ENCODE measurements around the gene ACOT12. TPM values are rescaled to one million over a fixed set of nuclear protein-coding genes. Genes with fewer than 3 reads are reported as not detected.
A peak's percentile ranks its signal among the peaks of the same experiment; 100 is the strongest.

ACOT12 gene
- total RNA-seq = 0.52 TPM

DNA sequence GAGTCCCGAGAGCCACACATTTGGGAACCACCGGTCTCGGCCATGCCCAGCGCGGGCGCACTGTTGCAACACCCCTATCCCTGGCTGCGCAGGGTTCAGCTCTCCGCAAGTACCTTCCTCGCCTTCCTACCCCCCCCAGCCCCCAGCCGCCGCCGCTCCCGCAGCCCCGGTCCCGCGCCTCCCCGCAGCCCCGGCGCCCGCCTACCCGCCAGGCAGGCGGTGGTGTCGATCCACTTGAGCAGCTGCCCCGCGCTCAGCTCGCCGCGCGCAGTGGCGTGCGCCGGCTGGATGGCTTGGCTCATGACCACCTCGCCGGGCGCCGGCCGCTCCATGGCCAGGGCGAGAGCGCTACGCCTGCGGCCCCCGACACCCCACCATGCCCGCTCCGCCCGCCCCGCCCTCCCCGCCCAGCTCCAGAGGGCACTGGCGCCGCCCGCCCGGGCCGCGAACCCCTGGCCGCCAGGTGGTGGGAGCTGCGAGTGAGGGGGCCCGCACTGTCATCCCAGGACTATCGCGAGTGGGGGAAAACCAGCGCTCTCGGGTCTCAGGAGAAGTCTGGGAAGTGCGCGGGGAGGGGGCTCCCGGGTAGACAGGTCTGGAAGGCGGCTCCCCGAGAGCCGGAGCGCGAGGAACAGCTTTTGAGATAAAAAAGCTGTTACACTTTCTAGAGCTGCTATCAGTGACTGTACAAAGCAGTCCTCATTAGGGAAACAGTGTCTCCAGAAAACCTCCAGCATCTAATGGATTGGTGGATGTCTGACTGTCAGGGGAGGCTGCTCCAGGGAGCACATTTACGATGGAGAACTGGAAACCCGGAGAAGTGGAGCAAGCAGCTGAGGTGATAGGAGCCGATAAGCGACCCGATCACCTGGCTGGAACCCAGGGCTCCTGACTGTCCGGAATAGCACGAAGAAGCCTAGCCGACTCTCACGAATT is at the start of gene ACOT12:
Gene ACOT12 (minus strand): TSS at position 352 of the 936 bp plus-strand sequence. CDS start 20 bp downstream, at position 332.
- Histone ChIP-seq H3K27me3 (ENCODE audit: control insufficient read depth in 3 of 3, insufficient read depth in 3 of 3, low read length in 3 of 3) (peaks cover 14 to 27% (median 22%) of the 10 kb centered on the region in 3 donors), H3K27ac (ENCODE audit: low read depth, low read length) (no peak within 1 kb of the TSS), H3K36me3 (ENCODE audit: control insufficient read depth in 3 of 3, insufficient read depth in 3 of 3, low read length in 3 of 3) (no peaks in the 10 kb centered on the region), H3K9ac (ENCODE audit: low read depth in 1 of 3, low read length in 3 of 3) (no peak within 1 kb of the TSS), H3K4me1 (ENCODE audit: control insufficient read depth in 3 of 3, insufficient read depth in 3 of 3, low read length in 3 of 3) (peaks cover 0 to 5% (median 5%) of the 10 kb centered on the region in 3 donors), H3K9me3 (ENCODE audit: control insufficient read depth in 3 of 3, low read length in 3 of 3) (no peaks in the 10 kb centered on the region), H3K4me3 (ENCODE audit: low read length in 3 of 3) (peak within 1 kb of the TSS; percentile 27 to 55 (median 41))

DNA sequence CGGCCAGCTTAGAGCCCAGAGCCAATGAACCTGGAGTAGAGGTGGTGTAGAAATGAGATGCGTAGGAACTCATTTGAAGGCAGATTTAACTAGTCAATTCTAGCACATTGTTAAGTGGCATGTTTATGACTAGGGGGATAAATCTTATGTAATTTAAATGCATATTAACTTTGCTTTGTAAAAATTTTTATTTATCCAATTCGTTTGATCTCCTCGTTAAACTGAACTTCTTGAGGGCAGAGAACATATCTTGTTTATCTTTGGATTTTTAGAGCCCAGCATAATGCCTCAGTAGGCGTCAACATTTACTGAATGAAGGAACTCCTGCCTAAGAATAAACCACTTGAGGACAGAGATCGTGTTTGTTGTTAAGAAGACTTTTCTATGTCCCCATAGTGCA is 41.1 kb upstream of the ACOT12 start:
- Histone ChIP-seq H3K27ac (ENCODE audit: low read depth, low read length) (no peak overlapping the region), H3K9ac (ENCODE audit: low read depth in 1 of 3, low read length in 3 of 3) (no peak overlapping the region), H3K9me3 (ENCODE audit: control insufficient read depth in 3 of 3, low read length in 3 of 3) (no peaks in the 10 kb centered on the region), H3K27me3 (ENCODE audit: control insufficient read depth in 3 of 3, insufficient read depth in 3 of 3, low read length in 3 of 3) (no peaks in the 10 kb centered on the region), H3K36me3 (ENCODE audit: control insufficient read depth in 3 of 3, insufficient read depth in 3 of 3, low read length in 3 of 3) (no peaks in the 10 kb centered on the region), H3K4me1 (ENCODE audit: control insufficient read depth in 3 of 3, insufficient read depth in 3 of 3, low read length in 3 of 3) (no peaks in the 10 kb centered on the region), H3K4me3 (ENCODE audit: low read length in 3 of 3) (no peak overlapping the region)

DNA sequence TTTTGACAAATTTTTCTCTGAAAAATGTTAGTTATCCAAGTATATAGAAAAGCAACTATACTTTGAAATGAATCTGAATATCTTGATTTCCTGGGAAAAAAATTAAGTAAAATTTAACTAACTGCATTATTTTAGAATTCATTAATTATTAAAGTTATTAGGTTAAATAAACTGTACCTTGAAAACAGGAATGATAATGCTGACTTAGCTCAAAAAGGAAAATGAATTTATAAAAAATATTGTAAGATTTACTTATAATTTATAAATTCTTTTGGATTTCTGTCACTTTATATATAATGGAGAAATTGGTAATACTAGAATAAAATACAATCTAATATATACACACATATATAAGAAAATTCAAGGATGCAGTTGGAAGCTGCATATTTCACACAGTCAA is 36.1 kb upstream of the ACOT12 start:
- H3K9me3 ChIP-seq (ENCODE audit: control insufficient read depth in 3 of 3, low read length in 3 of 3) = no peaks in the 10 kb centered on the region
- H3K36me3 ChIP-seq (ENCODE audit: control insufficient read depth in 3 of 3, insufficient read depth in 3 of 3, low read length in 3 of 3) = no peaks in the 10 kb centered on the region
- peaks cover 4 to 7% (median 6%) of the 10 kb centered on the region in 3 donors for H3K4me1 ChIP-seq (ENCODE audit: control insufficient read depth in 3 of 3, insufficient read depth in 3 of 3, low read length in 3 of 3)
- H3K27ac ChIP-seq (ENCODE audit: low read depth, low read length) = no peak overlapping the region
- H3K27me3 ChIP-seq (ENCODE audit: control insufficient read depth in 3 of 3, insufficient read depth in 3 of 3, low read length in 3 of 3) = no peaks in the 10 kb centered on the region
- no peak overlapping the region for H3K4me3 ChIP-seq (ENCODE audit: low read length in 3 of 3)
- H3K9ac ChIP-seq (ENCODE audit: low read depth in 1 of 3, low read length in 3 of 3) = no peak overlapping the region

GRCh38 chr5:81429363-81429762 is 35.4 kb upstream of the ACOT12 start:
- Histone ChIP-seq H3K27ac (ENCODE audit: low read depth, low read length) (no peak overlapping the region), H3K9me3 (ENCODE audit: control insufficient read depth in 3 of 3, low read length in 3 of 3) (no peaks in the 10 kb centered on the region), H3K9ac (ENCODE audit: low read depth in 1 of 3, low read length in 3 of 3) (no peak overlapping the region), H3K27me3 (ENCODE audit: control insufficient read depth in 3 of 3, insufficient read depth in 3 of 3, low read length in 3 of 3) (no peaks in the 10 kb centered on the region), H3K36me3 (ENCODE audit: control insufficient read depth in 3 of 3, insufficient read depth in 3 of 3, low read length in 3 of 3) (no peaks in the 10 kb centered on the region), H3K4me3 (ENCODE audit: low read length in 3 of 3) (no peak overlapping the region), H3K4me1 (ENCODE audit: control insufficient read depth in 3 of 3, insufficient read depth in 3 of 3, low read length in 3 of 3) (peaks cover 6 to 9% (median 7%) of the 10 kb centered on the region in 3 donors)

GRCh38 chr5:81428861-81429260 is 34.9 kb upstream of the ACOT12 start:
- Histone ChIP-seq H3K4me1 (ENCODE audit: control insufficient read depth in 3 of 3, insufficient read depth in 3 of 3, low read length in 3 of 3) (peaks cover 6 to 9% (median 7%) of the 10 kb centered on the region in 3 donors), H3K9me3 (ENCODE audit: control insufficient read depth in 3 of 3, low read length in 3 of 3) (no peaks in the 10 kb centered on the region), H3K4me3 (ENCODE audit: low read length in 3 of 3) (no peak overlapping the region), H3K27me3 (ENCODE audit: control insufficient read depth in 3 of 3, insufficient read depth in 3 of 3, low read length in 3 of 3) (no peaks in the 10 kb centered on the region), H3K9ac (ENCODE audit: low read depth in 1 of 3, low read length in 3 of 3) (no peak overlapping the region), H3K27ac (ENCODE audit: low read depth, low read length) (no peak overlapping the region), H3K36me3 (ENCODE audit: control insufficient read depth in 3 of 3, insufficient read depth in 3 of 3, low read length in 3 of 3) (no peaks in the 10 kb centered on the region)

DNA sequence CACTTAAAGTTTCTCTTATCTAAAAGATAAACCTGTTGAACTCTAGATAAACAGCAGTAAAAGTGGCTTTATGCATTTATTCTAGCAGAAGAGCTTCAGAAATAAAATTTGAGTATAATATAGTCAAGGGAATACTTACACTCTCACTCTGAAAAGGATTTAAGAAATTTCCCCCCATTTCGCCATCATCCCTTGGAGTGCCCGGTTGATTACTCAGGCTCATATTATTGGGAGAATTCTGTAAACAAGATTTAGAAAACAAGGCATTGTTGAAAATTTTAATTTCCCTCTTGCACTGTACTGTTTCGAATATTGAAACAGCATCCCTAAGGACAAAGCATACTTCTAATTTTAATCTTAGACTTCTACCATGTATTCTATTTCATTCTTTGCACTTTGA is 34.5 kb upstream of the ACOT12 start:
- H3K9ac ChIP-seq (ENCODE audit: low read depth in 1 of 3, low read length in 3 of 3) = no peak overlapping the region

DNA sequence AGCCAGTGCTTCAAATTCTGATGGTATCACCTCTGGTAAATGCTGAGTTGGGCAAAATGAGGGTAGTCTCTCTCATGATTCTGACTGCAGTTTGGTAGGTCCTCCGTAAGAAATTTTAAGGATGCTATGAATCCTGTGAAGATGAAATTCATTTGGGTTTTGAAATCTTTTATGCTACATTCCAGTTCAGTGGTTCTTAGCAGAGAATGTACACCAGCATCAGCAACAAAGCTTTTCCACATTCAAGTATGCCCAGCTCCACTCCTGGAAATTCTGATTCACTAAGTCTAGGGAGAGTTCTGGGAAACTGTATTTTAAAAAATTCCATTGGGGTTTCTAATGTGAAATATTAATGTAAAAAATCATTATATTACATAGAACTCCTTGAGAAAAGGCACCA is 33.6 kb upstream of the ACOT12 start:
- no peak overlapping the region for H3K27ac ChIP-seq (ENCODE audit: low read depth, low read length)
- H3K9me3 ChIP-seq (ENCODE audit: control insufficient read depth in 3 of 3, low read length in 3 of 3) = no peaks in the 10 kb centered on the region
- no peaks in the 10 kb centered on the region for H3K36me3 ChIP-seq (ENCODE audit: control insufficient read depth in 3 of 3, insufficient read depth in 3 of 3, low read length in 3 of 3)
- H3K9ac ChIP-seq (ENCODE audit: low read depth in 1 of 3, low read length in 3 of 3) = no peak overlapping the region
- H3K4me3 ChIP-seq (ENCODE audit: low read length in 3 of 3) = no peak overlapping the region
- peaks cover 6 to 9% (median 7%) of the 10 kb centered on the region in 3 donors for H3K4me1 ChIP-seq (ENCODE audit: control insufficient read depth in 3 of 3, insufficient read depth in 3 of 3, low read length in 3 of 3)
- no peaks in the 10 kb centered on the region for H3K27me3 ChIP-seq (ENCODE audit: control insufficient read depth in 3 of 3, insufficient read depth in 3 of 3, low read length in 3 of 3)

More for the DNA sequence above, 34.5 kb upstream of the ACOT12 start:
- no peak overlapping the region for H3K4me3 ChIP-seq (ENCODE audit: low read length in 3 of 3)
- H3K4me1 ChIP-seq (ENCODE audit: control insufficient read depth in 3 of 3, insufficient read depth in 3 of 3, low read length in 3 of 3) = peaks cover 6 to 9% (median 7%) of the 10 kb centered on the region in 3 donors
- H3K36me3 ChIP-seq (ENCODE audit: control insufficient read depth in 3 of 3, insufficient read depth in 3 of 3, low read length in 3 of 3) = no peaks in the 10 kb centered on the region
- no peaks in the 10 kb centered on the region for H3K27me3 ChIP-seq (ENCODE audit: control insufficient read depth in 3 of 3, insufficient read depth in 3 of 3, low read length in 3 of 3)
- H3K27ac ChIP-seq (ENCODE audit: low read depth, low read length) = no peak overlapping the region
- H3K9me3 ChIP-seq (ENCODE audit: control insufficient read depth in 3 of 3, low read length in 3 of 3) = no peaks in the 10 kb centered on the region

DNA sequence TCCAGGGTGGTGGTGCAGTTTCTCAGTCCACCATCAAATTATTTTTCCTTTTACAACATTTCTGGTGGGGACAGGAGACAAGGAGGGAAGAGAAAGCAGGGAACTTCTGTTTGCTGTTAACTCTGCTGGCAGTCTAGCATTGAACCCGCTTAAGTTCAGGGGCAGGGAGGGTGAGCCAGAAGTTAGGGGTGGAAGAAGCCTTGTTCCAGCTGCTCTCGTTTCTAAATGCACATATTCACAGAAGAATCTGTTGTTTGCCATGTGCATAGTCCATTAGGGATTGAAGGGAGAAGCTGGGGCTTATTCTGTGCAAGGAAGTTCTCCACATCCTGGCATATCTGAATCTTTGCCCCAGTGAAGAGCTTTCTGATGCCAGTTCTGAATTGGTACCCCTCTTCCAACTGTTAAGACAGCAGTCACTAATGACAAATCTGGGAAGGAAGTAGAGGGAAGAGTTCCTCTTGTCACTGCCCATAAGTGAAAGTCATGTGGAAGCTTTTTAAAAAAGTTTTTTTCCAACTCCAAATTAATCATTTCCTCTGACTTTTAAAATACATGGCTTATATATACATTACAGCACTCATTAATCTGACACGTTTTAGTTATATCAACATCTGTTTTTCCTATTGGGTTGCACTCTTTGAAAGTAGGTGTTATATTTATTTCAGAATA is 32.6 kb upstream of the ACOT12 start:
- peaks cover 6 to 9% (median 7%) of the 10 kb centered on the region in 3 donors for H3K4me1 ChIP-seq (ENCODE audit: control insufficient read depth in 3 of 3, insufficient read depth in 3 of 3, low read length in 3 of 3)
- no peaks in the 10 kb centered on the region for H3K9me3 ChIP-seq (ENCODE audit: control insufficient read depth in 3 of 3, low read length in 3 of 3)
- H3K36me3 ChIP-seq (ENCODE audit: control insufficient read depth in 3 of 3, insufficient read depth in 3 of 3, low read length in 3 of 3) = no peaks in the 10 kb centered on the region
- H3K9ac ChIP-seq (ENCODE audit: low read depth in 1 of 3, low read length in 3 of 3) = no peak overlapping the region
- no peaks in the 10 kb centered on the region for H3K27me3 ChIP-seq (ENCODE audit: control insufficient read depth in 3 of 3, insufficient read depth in 3 of 3, low read length in 3 of 3)
- no peak overlapping the region for H3K4me3 ChIP-seq (ENCODE audit: low read length in 3 of 3)
- H3K27ac ChIP-seq (ENCODE audit: low read depth, low read length) = no peak overlapping the region

- Histone ChIP-seq H3K9me3 (ENCODE audit: control insufficient read depth in 3 of 3, low read length in 3 of 3) (no peaks in the 10 kb centered on the region), H3K4me3 (ENCODE audit: low read length in 3 of 3) (no peak overlapping the region), H3K27me3 (ENCODE audit: control insufficient read depth in 3 of 3, insufficient read depth in 3 of 3, low read length in 3 of 3) (no peaks in the 10 kb centered on the region), H3K9ac (ENCODE audit: low read depth in 1 of 3, low read length in 3 of 3) (no peak overlapping the region), H3K4me1 (ENCODE audit: control insufficient read depth in 3 of 3, insufficient read depth in 3 of 3, low read length in 3 of 3) (peaks cover 6 to 9% (median 7%) of the 10 kb centered on the region in 3 donors), H3K36me3 (ENCODE audit: control insufficient read depth in 3 of 3, insufficient read depth in 3 of 3, low read length in 3 of 3) (no peaks in the 10 kb centered on the region), H3K27ac (ENCODE audit: low read depth, low read length) (no peak overlapping the region)
Measured at GRCh38 chr5:81425569-81425968, 31.6 kb upstream of the ACOT12 start.

DNA sequence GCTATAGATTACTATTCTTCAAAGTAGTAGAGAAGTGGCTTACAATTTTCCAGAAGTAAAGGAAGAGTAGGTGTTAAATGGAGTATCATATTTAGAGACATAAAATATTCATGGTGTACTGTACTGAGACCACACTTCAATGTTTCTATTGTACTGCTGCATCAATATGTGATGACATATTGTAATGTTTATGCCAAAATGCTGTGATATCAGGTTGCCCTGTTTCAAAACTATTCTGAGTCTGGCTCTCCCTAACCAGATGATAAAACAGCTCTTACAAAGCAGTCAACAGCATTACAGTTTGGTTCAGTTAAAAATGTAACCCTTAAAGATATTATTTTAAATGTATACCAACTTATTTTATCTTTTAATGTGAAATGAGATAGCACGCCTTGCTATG is 30.8 kb upstream of the ACOT12 start:
- H3K9ac ChIP-seq (ENCODE audit: low read depth in 1 of 3, low read length in 3 of 3) = peak overlapping the region in 1 of 3 donors; percentile 7
- H3K27ac ChIP-seq (ENCODE audit: low read depth, low read length) = no peak overlapping the region
- H3K4me3 ChIP-seq (ENCODE audit: low read length in 3 of 3) = no peak overlapping the region
- H3K9me3 ChIP-seq (ENCODE audit: control insufficient read depth in 3 of 3, low read length in 3 of 3) = no peaks in the 10 kb centered on the region
- H3K4me1 ChIP-seq (ENCODE audit: control insufficient read depth in 3 of 3, insufficient read depth in 3 of 3, low read length in 3 of 3) = peaks cover 6 to 9% (median 7%) of the 10 kb centered on the region in 3 donors
- H3K36me3 ChIP-seq (ENCODE audit: control insufficient read depth in 3 of 3, insufficient read depth in 3 of 3, low read length in 3 of 3) = peaks cover 4 to 7% (median 4%) of the 10 kb centered on the region in 3 donors
- no peaks in the 10 kb centered on the region for H3K27me3 ChIP-seq (ENCODE audit: control insufficient read depth in 3 of 3, insufficient read depth in 3 of 3, low read length in 3 of 3)
